SK-N-SH (cell line): ENCODE data around the gene NPIPB6. TPM values are rescaled to one million over a fixed set of nuclear protein-coding genes. Genes with fewer than 3 reads are reported as not detected.
"Not testable (repeated sequence)": the region's sequence is repeated elsewhere in the genome, so short reads cannot be mapped to it uniquely, and the experiment has no call there.

ENCODE experiments used
- CTCF ChIA-PET: fragments of 300-600, 350-600 bp; formaldehyde crosslinking; extraction: SDS; loops from one replicate; lab custom pipeline; 2021; lab: Yijun Ruan, JAX
- POLR2A ChIA-PET: fragments of 350-600 bp; sonication (Branson Sonifier 250); formaldehyde crosslinking; extraction: SDS; loops from one replicate; lab custom pipeline; 2020; ENCODE audit warnings: antibody characterized with exemption, inconsistent platforms; lab: Yijun Ruan, JAX
- DNase-seq: peaks from one replicate; pipeline ENCODE4 v3.0.0; 2012
- H2AFZ ChIP-seq: fragments of 200-600 bp; sonication (generic); 2 replicates; pipeline ENCODE4 v1.8.1; 2016; ENCODE audit warnings: antibody characterized with exemption, mild to moderate bottlenecking, low read depth
- H3F3A ChIP-seq: fragments of 200-600 bp; sonication (generic); replicated peaks from 2 replicates; pipeline ENCODE3; 2016; ENCODE audit warnings: antibody characterized with exemption, mild to moderate bottlenecking; ENCODE audit not compliant: insufficient read depth
- H3K27ac ChIP-seq, 2 experiments: fragments of 200-500 bp in 1 of 2; fragments of 200-600 bp in 1 of 2; sonication (Bioruptor generic) in 1 of 2; sonication (generic), shearing (Covaris generic) in 1 of 2; 2 replicates each; pipeline versions ENCODE4 v1.5.1 to v1.6.1; 2014 to 2016; ENCODE audit warnings: low read depth in 2 of 2, inconsistent platforms in 1 of 2, low read length in 1 of 2, mild to moderate bottlenecking in 1 of 2, mixed read lengths in 1 of 2
- H3K27me3 ChIP-seq: fragments of 200-600 bp; sonication (generic), shearing (Covaris generic); 2 replicates; pipeline ENCODE4 v1.6.1; 2016; ENCODE audit warnings: mixed run types; ENCODE audit not compliant: insufficient read depth
- H3K36me3 ChIP-seq, 2 experiments: fragments of 200-500 bp in 1 of 2; fragments of 200-600 bp in 1 of 2; sonication (Bioruptor generic) in 1 of 2; sonication (generic) in 1 of 2; replicated peaks in 1 of 2; 2 replicates each; pipeline versions ENCODE3 to v1.5.1; 2014 to 2016; ENCODE audit warnings: low read length in 1 of 2, mild to moderate bottlenecking in 1 of 2; ENCODE audit not compliant: insufficient read depth in 2 of 2, control insufficient read depth in 1 of 2
- H3K4me1 ChIP-seq, 2 experiments: fragments of 200-500 bp in 1 of 2; fragments of 200-600 bp in 1 of 2; sonication (Bioruptor generic) in 1 of 2; sonication (generic), shearing (Covaris generic) in 1 of 2; 2 replicates each; pipeline versions ENCODE4 v1.5.1 to v1.6.1; 2014 to 2016; ENCODE audit warnings: low read depth in 1 of 2, low read length in 1 of 2, mixed run types in 1 of 2; ENCODE audit not compliant: insufficient read depth in 2 of 2, control insufficient read depth in 1 of 2
- H3K4me2 ChIP-seq: fragments of 200-600 bp; sonication (generic), shearing (Covaris generic); 2 replicates; pipeline ENCODE4 v1.6.1; 2017; ENCODE audit warnings: mixed run types
- H3K4me3 ChIP-seq, 2 experiments: fragments of 200-500 bp in 1 of 2; fragments of 200-600 bp in 1 of 2; sonication (Bioruptor generic) in 1 of 2; sonication (generic), shearing (Covaris generic) in 1 of 2; 2 replicates each; pipeline versions ENCODE4 v1.5.1 to v1.8.1; 2014 to 2016; ENCODE audit warnings: low read depth in 2 of 2, inconsistent platforms in 1 of 2, low read length in 1 of 2, mild to moderate bottlenecking in 1 of 2, mixed read lengths in 1 of 2, moderate library complexity in 1 of 2
- H3K79me2 ChIP-seq: fragments of 200-600 bp; sonication (generic); 2 replicates; pipeline ENCODE4 v1.8.1; 2017; ENCODE audit warnings: mild to moderate bottlenecking; ENCODE audit not compliant: insufficient read depth
- H3K9ac ChIP-seq: fragments of 200-600 bp; sonication (generic); 2 replicates; pipeline ENCODE4 v1.6.1; 2017; ENCODE audit warnings: mixed run types
- H3K9me2 ChIP-seq: fragments of 200-600 bp; sonication (generic); 2 replicates; pipeline ENCODE4 v1.6.1; 2017; ENCODE audit warnings: mixed run types
- H3K9me3 ChIP-seq: fragments of 200-600 bp; sonication (generic); 2 replicates; pipeline ENCODE4 v1.6.1; 2017; ENCODE audit warnings: mixed run types, mild to moderate bottlenecking, moderate library complexity
- H4K20me1 ChIP-seq: fragments of 200-600 bp; sonication (generic); 2 replicates; pipeline ENCODE4 v1.6.1; 2017; ENCODE audit warnings: mild to moderate bottlenecking, mixed run types; ENCODE audit not compliant: insufficient read depth
- WGBS: methylation state at CpG from one replicate; pipeline ENCODE4 v1.1.6; 2017; ENCODE audit warnings: low lambda C conversion rate; 5-methylcytosine and 5-hydroxymethylcytosine counted together
- polyA plus RNA-seq, 3 experiments: library from polyadenylated mRNA; depleted of rRNA; stranded (reverse); fragments of >200 nt; gene quantifications; 2 replicates each; pipeline ENCODE4 v1.2.3, GENCODE V29; 2012

NPIPB6 gene
- polyA plus RNA-seq, 1 of the 3 experiments (the other 2 are of a cell fraction) = 0.35 TPM

DNA sequence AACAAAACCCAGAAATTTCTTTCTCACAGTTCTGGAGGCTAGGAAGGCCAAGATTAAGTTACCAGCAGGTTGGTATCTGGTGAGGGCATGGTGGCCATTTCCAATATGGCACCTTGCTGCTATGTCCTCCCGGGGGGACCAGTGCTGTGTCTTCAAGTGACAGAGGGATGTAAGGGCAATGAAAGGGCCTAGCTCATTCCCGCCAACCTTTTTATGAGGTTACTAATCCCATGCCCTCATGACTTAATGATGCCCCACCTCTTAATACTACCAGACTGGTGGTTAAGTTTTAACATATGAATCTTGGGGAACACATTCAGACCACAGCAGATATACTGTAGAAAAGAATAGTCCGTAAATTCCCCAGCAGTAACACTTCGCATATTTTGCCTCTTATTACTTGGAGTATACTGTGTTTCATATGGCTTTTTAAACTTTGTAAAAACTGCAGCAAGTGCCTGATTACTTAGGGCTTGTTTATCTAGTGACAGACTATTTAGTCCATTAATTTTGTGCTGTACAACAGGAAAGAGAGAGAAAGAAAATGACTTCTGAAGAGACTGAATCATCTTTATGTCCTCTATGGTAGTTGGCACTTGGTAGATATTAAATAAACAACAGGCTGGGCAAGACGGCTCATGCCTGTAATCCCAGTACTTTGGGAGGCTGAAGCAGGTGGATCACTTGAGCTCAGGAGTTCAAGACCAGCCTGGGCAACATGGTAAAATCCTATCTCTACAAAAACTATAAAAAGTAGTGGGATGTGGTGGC is 26.2 kb downstream of the NPIPB6 start:
- H3K36me3 ChIP-seq, H3K27ac ChIP-seq, H3K4me1 ChIP-seq, H3K79me2 ChIP-seq, DNase-seq, H3K9me2 ChIP-seq, H3K27me3 ChIP-seq, H3K9ac ChIP-seq, H3K9me3 ChIP-seq, H3F3A ChIP-seq, POLR2A ChIA-PET, H3K4me2 ChIP-seq, H3K4me3 ChIP-seq, H4K20me1 ChIP-seq, H2AFZ ChIP-seq, CTCF ChIA-PET: not testable (repeated sequence)
- WGBS = 80% methylated on average over 4 of the region's 5 CpGs

DNA sequence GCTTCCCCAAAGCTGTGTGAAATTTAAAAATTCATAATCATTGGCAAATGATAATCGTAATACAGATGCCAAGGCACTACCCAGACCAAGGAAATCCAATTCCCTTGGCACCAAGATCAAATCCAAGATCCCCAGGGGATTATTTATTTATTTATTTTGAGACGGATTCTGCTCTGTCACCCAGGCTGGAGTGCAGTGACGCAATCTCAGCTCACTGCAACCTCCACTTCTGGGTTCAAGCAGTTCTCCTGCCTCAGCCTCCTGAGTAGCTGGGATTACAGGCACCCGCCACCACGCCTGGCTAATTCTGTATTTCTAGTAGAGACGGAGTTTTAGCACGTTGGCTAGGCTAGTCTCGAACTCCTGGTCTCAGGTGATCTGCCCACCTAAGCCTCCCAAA is 27.6 kb downstream of the NPIPB6 start:
- H3F3A ChIP-seq, H3K79me2 ChIP-seq, DNase-seq, H3K4me3 ChIP-seq, H3K9me3 ChIP-seq, H3K27me3 ChIP-seq, H3K36me3 ChIP-seq, H2AFZ ChIP-seq, POLR2A ChIA-PET, CTCF ChIA-PET, H3K4me2 ChIP-seq, H4K20me1 ChIP-seq, H3K27ac ChIP-seq, H3K9ac ChIP-seq, H3K4me1 ChIP-seq, H3K9me2 ChIP-seq: not testable (repeated sequence)
- 59% methylated on average over 4 of the region's 8 CpGs for WGBS

DNA sequence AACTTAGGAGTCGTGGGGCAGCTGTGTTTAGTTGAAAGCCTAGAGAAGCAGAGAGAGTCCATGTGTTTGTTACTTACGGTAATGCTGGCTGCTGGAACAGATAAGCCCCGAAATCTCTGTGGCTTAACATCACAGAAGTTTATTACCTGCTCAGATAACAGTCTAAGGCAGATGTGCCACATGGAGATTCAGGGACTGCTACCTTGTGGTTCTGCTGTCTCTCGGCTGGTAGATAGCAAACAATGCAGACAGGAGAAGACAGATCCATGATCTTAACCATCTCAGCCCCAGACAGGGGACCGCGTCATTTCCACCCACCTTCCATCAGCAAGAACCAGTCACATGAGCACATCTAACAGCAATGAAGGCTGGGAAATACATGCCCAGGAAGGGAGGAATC is 30.7 kb downstream of the NPIPB6 start:
- H3K4me2 ChIP-seq, H2AFZ ChIP-seq, H3K4me3 ChIP-seq, H3F3A ChIP-seq, H3K4me1 ChIP-seq, H3K9me3 ChIP-seq, H3K9me2 ChIP-seq, H3K27ac ChIP-seq, H4K20me1 ChIP-seq, CTCF ChIA-PET, H3K9ac ChIP-seq, H3K79me2 ChIP-seq, DNase-seq, H3K27me3 ChIP-seq, POLR2A ChIA-PET, H3K36me3 ChIP-seq: not testable (repeated sequence)
- WGBS = 52% methylated on average over 3 of the region's 6 CpGs

GRCh38 chr16:28330981-28331380 is 32.3 kb downstream of the NPIPB6 start:
- 72% methylated on average over 2 of the region's 2 CpGs for WGBS
- H3K4me3 ChIP-seq, H3K27me3 ChIP-seq, H3K4me1 ChIP-seq, H3K79me2 ChIP-seq, H3K9me2 ChIP-seq, H4K20me1 ChIP-seq, DNase-seq, H3K9ac ChIP-seq, H3K4me2 ChIP-seq, H3F3A ChIP-seq, POLR2A ChIA-PET, H3K27ac ChIP-seq, H3K36me3 ChIP-seq, H3K9me3 ChIP-seq, H2AFZ ChIP-seq: not testable (repeated sequence)
- CTCF ChIA-PET = interaction anchor here (1.3 kb wide), 1 partner anchor 12 kb away, joined by 3 read pairs; no protein-coding TSS in a partner anchor

GRCh38 chr16:28330232-28330631 is 33.1 kb downstream of the NPIPB6 start:
- WGBS = 71% methylated on average over 3 of the region's 9 CpGs
- H3K9ac ChIP-seq, H3K79me2 ChIP-seq, H2AFZ ChIP-seq, DNase-seq, H3K9me2 ChIP-seq, H3K4me3 ChIP-seq, H3K9me3 ChIP-seq, H3F3A ChIP-seq, H4K20me1 ChIP-seq, H3K27ac ChIP-seq, H3K27me3 ChIP-seq, H3K36me3 ChIP-seq, H3K4me1 ChIP-seq, POLR2A ChIA-PET, H3K4me2 ChIP-seq: not testable (repeated sequence)
- CTCF ChIA-PET = interaction anchor here (1.3 kb wide), 1 partner anchor 12 kb away, joined by 3 read pairs; no protein-coding TSS in a partner anchor
